OCI-LY1 (cell line): Measurements from ENCODE around the gene F2.

Experiments used
- EZH2 ChIP-seq: fragments of 200-600 bp; sonication (generic), shearing (Covaris generic); IDR thresholded peaks from 2 replicates; pipeline ENCODE4 v1.8.0; 2017; ENCODE audit warnings: borderline replicate concordance, mixed run types, mild to moderate bottlenecking, antibody characterized with exemption, low read length, moderate library complexity, mixed read lengths
- TF ChIP-seq, protein P1 (sequence below): fragments of 200-600 bp; sonication (generic), shearing (Covaris generic); IDR thresholded peaks from 2 replicates; pipeline ENCODE4 v1.5.1; 2017; ENCODE audit warnings: mild to moderate bottlenecking, antibody characterized with exemption, low read length, moderate library complexity, mixed read lengths

DNA sequence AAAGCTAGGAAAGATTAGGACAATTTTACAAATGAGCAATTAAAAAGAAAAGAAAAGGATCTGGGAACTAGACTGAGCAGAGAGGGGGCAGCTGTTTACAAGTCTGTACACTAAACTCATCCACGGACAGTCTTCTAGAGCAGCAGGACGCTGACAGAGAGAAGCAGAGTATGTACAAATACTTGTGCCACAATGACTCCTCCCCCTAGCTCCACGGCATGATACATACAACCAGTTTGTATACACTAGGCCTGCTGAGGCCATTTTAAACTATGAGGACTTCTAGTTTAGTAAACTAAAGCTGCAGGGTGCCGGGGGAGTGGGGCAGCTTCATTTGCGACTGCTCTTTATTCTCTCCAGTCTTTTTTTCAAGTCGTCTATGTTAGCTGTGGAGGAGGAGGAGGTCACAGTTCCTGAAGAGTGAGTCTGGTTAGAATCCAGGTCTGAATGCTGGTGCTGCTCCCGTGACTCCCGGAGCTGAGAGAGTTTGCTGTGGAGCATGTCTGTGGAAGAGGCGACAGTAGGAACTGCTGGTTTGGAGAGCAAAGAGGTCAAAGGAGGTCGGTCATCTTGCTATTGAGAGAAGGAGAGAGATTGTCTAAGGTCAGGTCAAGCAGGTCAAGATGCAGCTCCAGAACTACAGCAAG lies 24.8 kb downstream of the F2 start:
- no peak for TF ChIP-seq EZH2
- TF ChIP-seq, protein P1, sequence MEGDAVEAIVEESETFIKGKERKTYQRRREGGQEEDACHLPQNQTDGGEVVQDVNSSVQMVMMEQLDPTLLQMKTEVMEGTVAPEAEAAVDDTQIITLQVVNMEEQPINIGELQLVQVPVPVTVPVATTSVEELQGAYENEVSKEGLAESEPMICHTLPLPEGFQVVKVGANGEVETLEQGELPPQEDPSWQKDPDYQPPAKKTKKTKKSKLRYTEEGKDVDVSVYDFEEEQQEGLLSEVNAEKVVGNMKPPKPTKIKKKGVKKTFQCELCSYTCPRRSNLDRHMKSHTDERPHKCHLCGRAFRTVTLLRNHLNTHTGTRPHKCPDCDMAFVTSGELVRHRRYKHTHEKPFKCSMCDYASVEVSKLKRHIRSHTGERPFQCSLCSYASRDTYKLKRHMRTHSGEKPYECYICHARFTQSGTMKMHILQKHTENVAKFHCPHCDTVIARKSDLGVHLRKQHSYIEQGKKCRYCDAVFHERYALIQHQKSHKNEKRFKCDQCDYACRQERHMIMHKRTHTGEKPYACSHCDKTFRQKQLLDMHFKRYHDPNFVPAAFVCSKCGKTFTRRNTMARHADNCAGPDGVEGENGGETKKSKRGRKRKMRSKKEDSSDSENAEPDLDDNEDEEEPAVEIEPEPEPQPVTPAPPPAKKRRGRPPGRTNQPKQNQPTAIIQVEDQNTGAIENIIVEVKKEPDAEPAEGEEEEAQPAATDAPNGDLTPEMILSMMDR, result no peak
